Endothelial cell of umbilical vein (primary cell): Measurements from ENCODE around the gene GRID1. TPM values are rescaled to one million over a fixed set of nuclear protein-coding genes. Genes with fewer than 3 reads are reported as not detected.

Experiments
- BruUV-seq: library from RNA; stranded (reverse); fragments of 400-500 nt; replicated peaks from 2 replicates; lab custom pipeline; 2021; lab: Mats Ljungman, UMichigan
- CTCF ChIA-PET: fragments of 300-600, 350-600 bp; sonication (Branson Sonifier 250); formaldehyde crosslinking; loops from one replicate; lab custom pipeline; 2021; ENCODE audit warnings: antibody characterized with exemption, inconsistent platforms; lab: Charles Lee
- POLR2A ChIA-PET: fragments of 300-600, 350-600 bp; sonication (Branson Sonifier 250); formaldehyde crosslinking; loops from one replicate; lab custom pipeline; 2021; ENCODE audit warnings: antibody characterized with exemption, inconsistent platforms; lab: Charles Lee
- DNase-seq: peaks from one replicate; pipeline ENCODE4 v3.0.0-alpha.2; 2011; ENCODE audit warnings: low read depth, low spot score
- FAIRE-seq: peaks from 2 replicates; lab custom pipeline; 2011; peaks lifted over from hg19 to GRCh38; lab: Jason Lieb, UNC
- H2AFZ ChIP-seq: 2 replicates; pipeline ENCODE4 v1.6.0; 2012; ENCODE audit warnings: low read depth, low read length, control low read depth, inconsistent platforms
- H3K27ac ChIP-seq: 2 replicates; pipeline ENCODE4 v1.5.1; 2011; ENCODE audit warnings: low read depth, mild to moderate bottlenecking, control low read depth, low read length, moderate library complexity; ENCODE audit not compliant: insufficient read depth
- H3K27me3 ChIP-seq, 2 experiments: 2 replicates each; pipeline versions ENCODE4 v1.6.0 to v1.6.1; 2011; ENCODE audit warnings: low read length in 2 of 2, mixed read lengths in 1 of 2; ENCODE audit not compliant: control insufficient read depth in 2 of 2, insufficient read depth in 2 of 2
- H3K36me3 ChIP-seq, 2 experiments: 2 replicates in 1 of 2; 3 replicates in 1 of 2; pipeline ENCODE4 v1.5.1; 2011; ENCODE audit warnings: low read length in 2 of 2, mild to moderate bottlenecking in 1 of 2, moderate library complexity in 1 of 2; ENCODE audit not compliant: control insufficient read depth in 2 of 2, insufficient read depth in 2 of 2; ENCODE audit errors: extremely low read depth in 1 of 2
- H3K4me1 ChIP-seq: 3 replicates; pipeline ENCODE4 v1.5.1; 2011; ENCODE audit warnings: mild to moderate bottlenecking, low read length; ENCODE audit not compliant: control insufficient read depth, insufficient read depth; ENCODE audit errors: extremely low read depth
- H3K4me2 ChIP-seq: 2 replicates; pipeline ENCODE4 v1.6.1; 2011; ENCODE audit warnings: low read length, control low read depth, mixed read lengths; ENCODE audit not compliant: insufficient read depth
- H3K4me3 ChIP-seq, 3 experiments: fragments of 200-600 bp in 1 of 3; sonication (generic), shearing (Covaris generic) in 1 of 3; replicated peaks in 1 of 3; 2 replicates each; pipeline ENCODE4 v1.5.1; 2011 to 2016; ENCODE audit warnings: control low read depth in 3 of 3, low read length in 3 of 3, mild to moderate bottlenecking in 2 of 3, inconsistent platforms in 1 of 3, low read depth in 1 of 3, moderate library complexity in 1 of 3; ENCODE audit not compliant: insufficient read depth in 1 of 3
- H3K79me2 ChIP-seq: 2 replicates; pipeline ENCODE4 v1.6.0; 2012; ENCODE audit warnings: low read length, inconsistent platforms; ENCODE audit not compliant: control insufficient read depth, insufficient read depth
- H3K9ac ChIP-seq: replicated peaks from 2 replicates; pipeline ENCODE3; 2011; ENCODE audit warnings: low read length, control low read depth; ENCODE audit not compliant: insufficient read depth; ENCODE audit errors: extremely low read depth
- H3K9me1 ChIP-seq: replicated peaks from 3 replicates; pipeline ENCODE4 v1.6.0; 2011; ENCODE audit warnings: mild to moderate bottlenecking, low read length; ENCODE audit not compliant: control insufficient read depth, insufficient read depth; ENCODE audit errors: extremely low read depth
- H3K9me3 ChIP-seq: replicated peaks from 2 replicates; pipeline ENCODE4 v1.5.1; 2012; ENCODE audit warnings: low read length, inconsistent platforms; ENCODE audit not compliant: control insufficient read depth, insufficient read depth
- H4K20me1 ChIP-seq: replicated peaks from 2 replicates; pipeline ENCODE3; 2011; ENCODE audit warnings: mild to moderate bottlenecking, low read length; ENCODE audit not compliant: control insufficient read depth, insufficient read depth; ENCODE audit errors: extremely low read depth
- CTCF ChIP-seq, 2 donors: IDR thresholded peaks; 1 replicate in 1 of 2; 2 replicates in 1 of 2; pipeline ENCODE4 v1.5.1; 2011; ENCODE audit warnings: low read length in 2 of 2, mild to moderate bottlenecking in 2 of 2, moderate library complexity in 2 of 2, control low read depth in 1 of 2, inconsistent platforms in 1 of 2, low read depth in 1 of 2; ENCODE audit not compliant: insufficient read depth in 1 of 2; ENCODE audit errors: extremely low read depth in 1 of 2
- EZH2 ChIP-seq: IDR thresholded peaks from 2 replicates; pipeline ENCODE4 v1.6.1; 2012; ENCODE audit warnings: borderline replicate concordance, low read depth, mild to moderate bottlenecking, moderate library complexity, low read length, inconsistent platforms; ENCODE audit not compliant: severe bottlenecking
- FOS ChIP-seq: IDR thresholded peaks from 2 replicates; pipeline ENCODE4 v1.6.1; 2011; ENCODE audit warnings: mild to moderate bottlenecking, low read length, moderate library complexity, borderline replicate concordance; ENCODE audit not compliant: insufficient read depth
- GATA2 ChIP-seq: IDR thresholded peaks from 2 replicates; pipeline ENCODE4 v1.7.0; 2011; ENCODE audit warnings: low read depth, mild to moderate bottlenecking, moderate library complexity, mixed read lengths, low read length; ENCODE audit not compliant: insufficient read length, insufficient read depth
- JUN ChIP-seq: IDR thresholded peaks from 2 replicates; pipeline ENCODE4 v1.6.1; 2011; ENCODE audit warnings: borderline replicate concordance, low read depth; ENCODE audit not compliant: insufficient read length, insufficient read depth
- MAX ChIP-seq: IDR thresholded peaks from 2 replicates; pipeline ENCODE4 v1.6.1; 2011; ENCODE audit not compliant: insufficient read depth, insufficient read length
- MYC ChIP-seq: IDR thresholded peaks from one replicate; pipeline ENCODE4 v1.6.1; 2011; ENCODE audit warnings: mild to moderate bottlenecking, low read depth, low read length
- POLR2A ChIP-seq: IDR thresholded peaks from 2 replicates; pipeline ENCODE4 v1.6.1; 2012; ENCODE audit warnings: low read depth, mild to moderate bottlenecking, control low read depth, low read length
- POLR2AphosphoS5 ChIP-seq: IDR thresholded peaks from 2 replicates; pipeline ENCODE4 v1.6.1; 2012; ENCODE audit warnings: low read depth, mild to moderate bottlenecking, control low read depth, low read length, moderate library complexity; ENCODE audit not compliant: insufficient read depth
- dilution Hi-C: fragments of 300-500 bp; cut with MboI; formaldehyde crosslinking; loops from one replicate; pipeline ENCODE4 v1.15.0; 2019; ENCODE audit warnings: low sequenced_read_pairs; ENCODE audit not compliant: extremely low pct_ligation_motif_present
- intact Hi-C: fragments of 100-400 bp; cut with micrococcal nuclease; formaldehyde crosslinking; loops from one replicate; pipeline ENCODE4 v1.10.0; 2022
- polyA plus RNA-seq, 4 experiments: library from polyadenylated mRNA; depleted of rRNA in 3 of 4; stranded (reverse) in 3 of 4; unstranded in 1 of 4; fragments of >200 nt; gene quantifications; 2 replicates each; pipeline versions ENCODE4 v1.2.1 to v1.2.3, GENCODE V29; 2011 to 2012; ENCODE audit warnings: missing spikeins in 1 of 4
- total RNA-seq: library from RNA; stranded (reverse); gene quantifications from 2 replicates; pipeline ENCODE4 v1.2.3, GENCODE V29; 2021

The GRID1 gene
- total and polyA plus RNA-seq, 2 donors (not counting 3 experiments of a cell fraction or from before 2014, with no cell fraction given): not detected

GRCh38 chr10:85919491-85920021 lies 447.0 kb downstream of the GRID1 start:
- intact Hi-C loops: no loop called here
- Histone ChIP-seq H4K20me1 (no peaks in the 10 kb centered on the region), H3K4me1 (no peaks in the 10 kb centered on the region), H3K4me2 (no peak overlapping the region), H3K9me3 (no peaks in the 10 kb centered on the region), H3K27me3 (no peaks in the 10 kb centered on the region), H3K79me2 (no peaks in the 10 kb centered on the region), H3K4me3 (no peak overlapping the region), H3K9me1 (no peaks in the 10 kb centered on the region), H3K9ac (no peak overlapping the region), H3K36me3 (no peaks in the 10 kb centered on the region), H3K27ac (no peak overlapping the region), H2AFZ (no peak overlapping the region)
- BruUV-seq: no TSS peak
- CTCF ChIA-PET: no interaction called here
- dilution Hi-C loops: no loop called here
- TF ChIP-seq POLR2AphosphoS5 (no peak), CTCF (IDR thresholded peaks at IDR 0.05; ENCODE audit: extremely low read depth in 1 of 2, insufficient read depth in 1 of 2, low read depth in 1 of 2, low read length in 2 of 2) (no peak), MAX (no peak), GATA2 (no peak), MYC (no peak), POLR2A (no peak), JUN (no peak), FOS (no peak), EZH2 (no peak)
- POLR2A ChIA-PET: no interaction called here
- DNase-seq: no peak
- FAIRE-seq: no peak
